Fibroblast of pulmonary artery (primary cell): Measurements from ENCODE around the gene OR2T34.
"Not testable (repeated sequence)": the region's sequence is repeated elsewhere in the genome, so short reads cannot be mapped to it uniquely, and the experiment has no call there.

Experiments
- DNase-seq: peaks from one replicate; pipeline ENCODE4 v3.0.0-alpha.2; 2010; ENCODE audit warnings: low read depth
- H3K4me3 ChIP-seq: replicated peaks from 2 replicates; pipeline ENCODE4 v1.5.1; 2011; ENCODE audit warnings: low read depth, mild to moderate bottlenecking, control low read depth, low read length, moderate library complexity
- TF ChIP-seq, protein P1 (sequence below): IDR thresholded peaks from 2 replicates; pipeline ENCODE4 v1.5.1; 2011; ENCODE audit warnings: mild to moderate bottlenecking, control low read depth, low read length, inconsistent platforms; ENCODE audit errors: missing control alignments

Gene OR2T34

DNA sequence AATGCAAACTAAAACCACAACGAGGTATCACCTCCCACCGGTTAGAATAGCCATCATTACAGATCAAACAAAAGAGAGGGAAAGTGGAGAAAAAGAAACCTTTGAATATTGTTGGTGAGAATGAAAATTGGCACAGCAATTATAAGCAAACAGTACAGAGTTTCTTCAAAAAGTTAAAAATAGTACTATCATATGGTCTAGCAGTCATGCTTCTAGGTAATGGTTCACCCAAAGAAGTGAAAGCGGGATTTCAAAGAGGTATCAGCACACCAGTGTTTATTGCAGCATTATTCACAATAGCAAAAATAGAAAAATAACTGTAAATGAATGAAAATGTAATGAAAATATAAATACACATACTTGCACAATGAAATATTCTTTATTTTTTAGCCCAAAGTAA, 14.8 kb upstream of the OR2T34 start:
- TF ChIP-seq, protein P1, sequence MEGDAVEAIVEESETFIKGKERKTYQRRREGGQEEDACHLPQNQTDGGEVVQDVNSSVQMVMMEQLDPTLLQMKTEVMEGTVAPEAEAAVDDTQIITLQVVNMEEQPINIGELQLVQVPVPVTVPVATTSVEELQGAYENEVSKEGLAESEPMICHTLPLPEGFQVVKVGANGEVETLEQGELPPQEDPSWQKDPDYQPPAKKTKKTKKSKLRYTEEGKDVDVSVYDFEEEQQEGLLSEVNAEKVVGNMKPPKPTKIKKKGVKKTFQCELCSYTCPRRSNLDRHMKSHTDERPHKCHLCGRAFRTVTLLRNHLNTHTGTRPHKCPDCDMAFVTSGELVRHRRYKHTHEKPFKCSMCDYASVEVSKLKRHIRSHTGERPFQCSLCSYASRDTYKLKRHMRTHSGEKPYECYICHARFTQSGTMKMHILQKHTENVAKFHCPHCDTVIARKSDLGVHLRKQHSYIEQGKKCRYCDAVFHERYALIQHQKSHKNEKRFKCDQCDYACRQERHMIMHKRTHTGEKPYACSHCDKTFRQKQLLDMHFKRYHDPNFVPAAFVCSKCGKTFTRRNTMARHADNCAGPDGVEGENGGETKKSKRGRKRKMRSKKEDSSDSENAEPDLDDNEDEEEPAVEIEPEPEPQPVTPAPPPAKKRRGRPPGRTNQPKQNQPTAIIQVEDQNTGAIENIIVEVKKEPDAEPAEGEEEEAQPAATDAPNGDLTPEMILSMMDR, result no peak
- DNase-seq, result no peak
- H3K4me3 ChIP-seq, result no peak overlapping the region

DNA sequence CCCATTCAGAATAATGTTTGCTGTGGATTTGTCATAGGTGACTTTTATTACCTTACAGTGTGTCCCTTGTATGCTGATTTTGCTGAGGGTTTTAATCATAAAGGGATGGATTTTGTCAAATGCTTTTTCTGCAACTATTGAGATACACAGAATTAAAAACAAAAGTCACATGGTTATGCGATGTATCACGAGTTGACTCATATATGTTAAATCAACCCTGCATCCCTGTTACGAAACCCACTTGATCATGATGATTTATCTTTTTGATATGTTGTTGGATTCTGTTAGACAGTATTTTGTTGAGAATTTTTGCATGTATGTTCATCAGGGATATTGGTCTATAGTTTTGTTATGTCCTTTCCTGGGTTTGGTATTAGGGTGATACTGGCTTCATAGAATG, 10.7 kb upstream of the OR2T34 start:
- H3K4me3 ChIP-seq, result no peak overlapping the region
- no peak for DNase-seq
- TF ChIP-seq, protein P1, result no peak

DNA sequence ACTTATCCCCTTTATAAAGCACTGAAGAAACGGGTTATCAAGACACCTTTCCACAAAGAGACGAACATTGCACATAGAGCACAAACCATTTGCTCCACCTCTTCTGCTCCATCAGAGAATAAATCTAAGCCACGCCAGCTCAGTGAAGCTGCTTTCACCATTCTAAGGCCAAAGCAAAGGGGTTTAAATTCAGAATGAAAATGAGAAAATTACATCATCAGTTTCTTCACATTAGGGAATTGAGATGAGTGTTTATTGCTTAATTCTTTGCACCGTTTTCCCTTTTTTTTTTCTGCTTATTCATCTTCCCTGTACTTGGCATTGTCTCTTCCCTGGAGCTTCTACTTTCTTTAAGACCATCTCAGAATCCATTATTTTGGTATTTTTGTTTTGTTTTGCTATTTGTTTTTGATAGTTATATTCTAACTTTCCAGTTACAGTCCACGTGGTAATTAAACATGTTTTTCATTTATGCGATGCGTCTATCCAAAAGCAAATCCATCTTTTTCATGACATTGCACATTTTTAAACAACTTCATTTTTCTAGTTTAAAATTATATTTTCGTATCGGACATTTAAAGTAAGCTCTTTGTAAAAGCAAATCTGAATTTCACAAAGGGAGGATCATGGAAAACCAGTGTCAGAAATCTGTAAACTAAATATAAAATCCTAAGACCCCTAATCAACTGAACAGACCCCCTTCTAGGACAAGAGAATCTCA, 1.9 kb upstream of the OR2T34 start:
- TF ChIP-seq, protein P1, result no peak
- H3K4me3 ChIP-seq, result no peak overlapping the region
- DNase-seq, result no peak

DNA sequence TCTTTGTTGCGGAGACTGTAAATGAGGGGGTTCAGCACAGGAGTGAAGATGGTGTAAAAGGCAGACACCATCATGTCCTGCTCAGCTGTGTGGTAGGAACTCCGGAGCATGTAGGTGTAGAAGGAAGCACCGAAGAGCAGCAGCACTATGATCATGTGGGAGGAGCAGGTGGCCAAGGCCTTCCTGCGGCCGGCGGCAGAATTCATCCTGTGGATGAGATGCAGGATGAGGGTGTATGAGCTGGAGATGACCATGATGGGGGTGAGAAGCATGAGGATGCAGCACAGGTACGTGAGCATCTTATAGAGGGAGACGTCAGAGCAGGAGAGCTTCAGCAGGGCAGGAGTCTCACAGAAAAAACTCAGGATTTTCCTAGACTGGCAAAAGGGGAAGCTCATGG, 701 bp downstream of the OR2T34 start:
- not testable (repeated sequence) for H3K4me3 ChIP-seq, DNase-seq

DNA sequence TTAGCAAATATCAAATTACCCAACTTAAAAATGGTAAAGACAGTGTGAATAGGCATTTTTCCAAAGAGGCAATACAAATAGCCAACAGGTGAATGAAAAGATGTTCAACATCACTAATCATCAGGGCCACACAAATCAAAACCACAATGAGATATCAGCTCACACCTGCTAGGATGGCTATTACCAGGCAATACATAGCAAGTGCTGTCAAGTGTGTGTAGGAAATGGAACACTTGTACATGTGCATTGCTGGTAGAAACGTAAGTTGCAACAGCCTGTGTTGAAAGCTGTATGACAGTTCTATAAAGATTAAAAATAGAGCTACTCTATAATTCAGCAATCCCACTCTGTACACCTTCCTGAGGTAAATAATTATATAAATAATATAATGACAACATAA, 2.5 kb downstream of the OR2T34 start:
- not testable (repeated sequence) for H3K4me3 ChIP-seq, DNase-seq

DNA sequence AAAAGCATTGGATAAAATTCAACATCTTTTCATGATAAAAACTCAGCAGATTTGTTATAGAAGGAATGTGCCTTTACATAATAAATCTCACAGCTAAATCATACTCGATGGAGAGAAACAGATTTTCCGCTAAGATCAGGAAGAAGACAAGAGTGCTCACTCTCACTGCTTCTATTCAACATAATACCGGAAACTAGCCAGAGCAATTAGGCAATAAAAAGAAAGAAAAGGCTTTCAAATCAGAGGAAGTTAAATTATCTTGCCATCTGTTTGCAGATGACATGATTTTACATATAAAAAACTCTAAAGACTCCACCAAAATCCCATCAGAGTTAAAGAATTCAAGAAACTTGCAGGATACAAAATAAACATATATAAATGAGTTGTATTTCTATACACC, 3.7 kb downstream of the OR2T34 start:
- DNase-seq, H3K4me3 ChIP-seq: not testable (repeated sequence)

DNA sequence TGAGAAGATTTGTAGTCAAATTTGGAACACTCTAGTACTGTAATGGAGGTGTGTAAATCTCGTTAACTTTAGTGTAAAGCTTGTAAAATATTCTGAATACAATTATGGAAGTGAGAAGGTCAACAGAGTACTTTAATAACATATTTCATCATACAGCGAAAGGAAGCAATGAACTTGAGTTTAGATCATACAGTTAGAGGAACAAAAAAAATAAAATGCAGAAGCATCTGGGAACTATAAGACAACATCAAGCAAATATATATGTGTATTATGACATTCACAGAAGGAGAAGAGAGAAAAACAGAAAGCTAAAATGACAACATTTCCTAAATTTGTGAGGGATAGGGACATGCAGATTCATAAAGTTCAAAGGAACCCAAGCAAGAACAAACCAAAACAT, 5.5 kb downstream of the OR2T34 start:
- not testable (repeated sequence) for DNase-seq, H3K4me3 ChIP-seq

DNA sequence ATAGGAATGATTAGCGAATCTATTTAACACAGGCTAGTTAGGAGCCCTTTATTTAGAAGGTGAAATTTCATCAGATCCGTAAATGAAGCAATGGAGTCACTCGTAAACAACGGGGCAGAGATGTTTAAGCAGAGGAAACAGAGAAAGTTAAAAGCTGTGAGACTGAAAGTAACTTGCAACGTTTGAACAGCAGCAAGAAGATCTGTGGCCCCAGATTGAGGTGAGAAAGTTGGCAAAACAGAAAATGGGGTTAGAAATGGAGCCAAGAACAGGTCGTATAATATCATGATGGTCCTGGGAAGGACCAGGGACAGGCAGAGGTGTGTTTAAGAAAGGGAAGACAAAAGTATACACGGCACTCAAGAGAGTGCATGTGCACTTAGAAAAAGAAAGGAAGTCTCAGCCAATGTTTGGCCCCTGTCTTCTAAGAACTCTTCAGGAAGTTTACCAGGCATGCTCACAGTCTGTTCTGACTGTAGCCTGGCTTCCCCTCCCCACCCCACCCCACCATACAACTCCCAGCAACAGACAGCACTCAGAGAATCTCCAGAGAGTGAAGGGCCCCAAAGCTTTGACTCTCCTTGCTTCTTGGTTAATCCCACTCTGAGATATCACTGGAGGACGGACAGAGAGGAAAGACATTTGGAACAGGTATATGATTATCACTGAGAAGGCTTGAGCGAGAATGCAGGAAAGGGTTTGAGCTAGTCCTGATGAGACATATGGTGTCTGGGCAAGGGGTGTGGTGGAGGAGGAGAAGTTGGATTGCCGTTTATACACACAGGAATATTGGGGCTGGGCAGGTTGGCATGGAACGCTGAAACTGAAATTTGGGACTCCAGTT, 8.8 kb downstream of the OR2T34 start:
- not testable (repeated sequence) for H3K4me3 ChIP-seq, DNase-seq

DNA sequence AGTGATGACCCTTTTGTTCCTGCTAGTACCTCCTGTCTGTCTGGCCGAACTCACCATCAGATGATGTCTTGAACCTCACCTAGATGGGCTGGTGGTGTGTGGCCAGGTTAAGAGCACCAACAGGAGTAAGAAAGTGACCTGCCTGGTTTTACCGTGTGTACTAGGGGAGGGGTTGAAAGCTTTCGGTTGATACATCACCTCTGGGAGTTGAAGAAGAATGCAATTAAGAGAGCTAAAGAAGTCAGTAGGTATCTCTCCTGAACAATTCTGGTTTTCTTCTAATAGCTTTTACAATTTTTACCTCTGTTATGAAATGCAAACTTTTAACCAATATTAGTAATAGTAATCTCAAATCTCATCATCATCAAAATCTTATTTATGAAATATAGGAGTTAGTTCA, 11.9 kb downstream of the OR2T34 start, which contains the start of gene OR2T29:
Gene OR2T29, minus strand, starts transcription at position 101 of the 400 bp plus-strand sequence. CDS start 3,281 bp downstream, outside the sequence.
- DNase-seq, H3K4me3 ChIP-seq: not testable (repeated sequence)

DNA sequence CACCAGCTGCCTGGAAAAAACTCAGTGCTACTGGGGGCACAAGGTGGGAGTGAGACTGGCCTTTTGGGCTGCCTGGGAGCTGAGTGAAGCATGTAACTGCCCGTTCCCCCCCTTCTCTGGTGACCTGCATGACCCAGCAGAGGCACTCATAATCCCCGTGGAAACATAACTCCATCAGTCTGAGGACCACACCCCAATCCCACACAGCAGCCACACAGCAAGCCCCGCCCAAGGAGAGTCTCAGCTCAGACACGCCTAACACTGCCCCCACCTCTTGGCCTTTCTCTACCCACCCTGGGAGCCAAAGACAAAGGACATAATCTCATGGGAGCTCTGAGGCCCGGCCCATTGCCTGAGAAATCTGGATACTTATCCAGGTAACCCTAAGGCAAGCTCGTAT, 23.5 kb downstream of the OR2T34 start:
- DNase-seq, result not testable (repeated sequence)

DNA sequence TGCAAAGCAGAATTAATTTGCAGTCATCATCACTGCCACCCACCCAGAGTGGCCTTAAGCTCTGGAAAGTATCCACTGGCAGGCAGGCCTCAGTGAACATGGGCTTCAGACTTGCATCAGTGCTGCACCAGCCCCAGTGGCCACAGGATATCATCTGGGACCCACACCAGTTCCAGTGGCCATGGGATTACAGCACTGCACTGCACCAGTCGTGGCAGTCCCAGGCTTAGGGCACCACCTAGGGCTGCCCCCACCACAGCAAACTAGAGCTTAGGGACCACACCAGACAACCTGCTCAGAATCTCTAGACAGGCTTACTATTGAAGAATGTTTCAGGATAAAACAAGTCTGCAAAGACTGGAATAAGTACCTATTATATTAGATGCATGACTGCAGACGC, 27.2 kb downstream of the OR2T34 start:
- not testable (repeated sequence) for H3K4me3 ChIP-seq, DNase-seq

More for the DNA sequence above, 23.5 kb downstream of the OR2T34 start:
- not testable (repeated sequence) for H3K4me3 ChIP-seq

DNA sequence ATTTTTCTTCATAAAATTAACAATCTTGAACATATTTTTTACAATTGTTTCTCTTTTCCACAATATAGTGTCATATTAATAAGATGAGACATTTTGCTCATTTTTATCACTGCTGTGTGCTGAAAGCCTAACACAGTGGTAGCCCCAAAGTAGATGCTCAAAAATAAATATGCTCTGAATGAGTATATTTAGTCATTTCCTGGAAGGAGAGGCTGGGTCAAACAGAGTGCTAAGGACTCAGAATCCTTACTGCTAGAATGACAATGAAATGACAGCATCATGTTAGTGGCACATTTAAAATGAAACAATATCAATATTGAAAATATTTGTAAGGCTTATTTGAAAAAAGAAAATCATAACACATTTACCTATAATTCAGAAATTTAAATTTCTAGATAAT, 37.1 kb downstream of the OR2T34 start:
- DNase-seq, H3K4me3 ChIP-seq: not testable (repeated sequence)
